SHP77 treated with DMSO at 0.1 percent for 48 hours (cell line): ENCODE data around the gene SMIM35.

Experiments used
- DNase-seq: peaks from one replicate; lab custom pipeline; 2025; lab: John Stamatoyannopoulos, UW

The SMIM35 gene

DNA sequence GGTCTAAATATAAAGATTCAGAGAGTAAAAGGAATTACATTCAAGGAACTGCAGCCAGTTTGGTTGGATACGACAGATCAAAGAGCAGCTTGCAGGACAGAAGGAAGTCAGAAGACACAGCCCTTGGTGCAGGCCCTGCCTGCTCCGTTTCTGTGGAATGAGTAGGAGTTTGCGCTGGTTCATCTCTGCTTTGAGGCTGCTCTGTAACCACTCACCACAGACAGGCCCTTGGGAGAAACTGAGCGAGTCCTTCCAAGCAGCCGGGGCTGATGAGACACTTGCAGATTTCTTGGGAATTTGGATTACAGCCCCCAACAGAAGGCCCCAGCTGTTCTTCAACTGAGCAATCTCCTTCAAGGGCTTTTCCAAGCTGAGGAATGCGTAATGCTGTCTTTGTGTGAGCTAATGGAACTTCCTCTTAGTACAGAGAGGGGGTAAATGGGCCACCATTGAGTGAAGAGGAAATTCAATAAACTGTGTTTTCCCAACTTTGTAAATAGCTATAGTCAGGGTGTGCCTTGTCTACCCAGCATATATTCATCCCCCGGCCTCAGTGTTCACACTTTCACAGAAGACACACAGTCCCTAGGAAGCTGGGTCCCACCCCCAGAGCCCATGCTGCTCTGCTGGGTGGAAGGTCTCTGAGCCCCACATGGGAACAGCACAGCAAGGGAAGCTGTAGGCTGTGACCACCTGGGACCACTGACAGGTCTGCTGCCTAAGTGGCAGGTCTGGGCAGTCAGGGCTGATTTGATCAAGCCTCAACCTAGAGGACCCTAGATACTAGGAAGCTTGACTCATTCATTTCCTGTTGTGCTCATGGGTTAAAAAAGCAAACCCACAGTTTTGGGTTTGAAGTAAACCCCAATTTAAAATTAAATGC lies 84.0 kb downstream of the SMIM35 start:
- no peak for DNase-seq

- no peak for DNase-seq
Observed at GRCh38 chr11:118002010-118002540, 84.7 kb downstream of the SMIM35 start.

DNA sequence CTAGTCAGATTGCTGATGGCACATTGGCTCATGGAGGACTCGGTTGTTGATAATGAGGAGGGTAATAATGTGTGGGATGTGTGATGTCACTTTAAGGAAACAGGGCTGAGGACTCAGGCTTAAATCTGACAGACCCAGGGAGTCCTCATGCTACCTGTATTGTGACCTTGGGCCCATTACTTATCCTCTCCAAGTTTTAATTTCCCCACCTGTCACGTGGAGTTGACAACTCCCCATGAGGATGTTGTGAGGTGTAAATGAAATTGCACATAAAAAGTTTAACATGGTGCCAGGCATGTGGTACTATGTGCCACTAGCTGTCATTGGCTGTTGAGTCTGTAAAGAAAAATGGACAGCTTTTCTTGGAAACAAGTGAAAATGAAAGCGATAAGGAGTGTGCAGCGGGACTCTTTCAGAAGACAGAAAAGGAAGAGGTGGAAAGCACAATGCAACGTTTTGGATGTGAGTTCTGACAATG lies 85.2 kb downstream of the SMIM35 start:
- no peak for DNase-seq

- no peak for DNase-seq
Observed at GRCh38 chr11:118000850-118001228, 85.9 kb downstream of the SMIM35 start.

DNA sequence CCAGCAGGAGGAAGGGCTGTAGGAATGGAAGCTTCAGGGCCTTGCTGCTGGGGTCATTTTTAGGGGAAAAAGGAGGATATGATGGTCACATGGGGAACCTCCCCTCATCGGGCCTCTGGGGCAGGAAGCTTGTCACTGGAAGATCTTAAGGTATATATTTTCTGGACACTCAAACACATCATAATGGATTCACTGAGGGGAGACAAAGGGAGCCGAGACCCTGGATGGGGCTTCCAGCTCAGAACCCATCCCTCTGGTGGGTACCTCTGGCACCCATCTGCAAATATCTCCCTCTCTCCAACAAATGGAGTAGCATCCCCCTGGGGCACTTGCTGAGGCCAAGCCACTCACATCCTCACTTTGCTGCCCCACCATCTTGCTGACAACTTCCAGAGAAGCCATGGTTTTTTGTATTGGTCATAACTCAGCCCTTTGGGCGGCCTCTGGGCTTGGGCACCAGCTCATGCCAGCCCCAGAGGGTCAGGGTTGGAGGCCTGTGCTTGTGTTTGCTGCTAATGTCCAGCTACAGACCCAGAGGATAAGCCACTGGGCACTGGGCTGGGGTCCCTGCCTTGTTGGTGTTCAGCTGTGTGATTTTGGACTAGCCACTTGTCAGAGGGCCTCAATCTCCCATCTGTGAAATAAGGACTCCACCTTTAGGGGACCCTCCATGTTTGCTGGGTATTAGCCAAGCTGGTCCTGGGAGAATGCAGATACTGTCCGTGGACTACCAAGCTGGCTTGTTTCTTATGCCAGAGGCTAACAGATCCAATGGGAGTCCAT lies 86.5 kb downstream of the SMIM35 start:
- no peak for DNase-seq

- DNase-seq, result no peak
Observed at GRCh38 chr11:117999354-117999993, 87.3 kb downstream of the SMIM35 start.

GRCh38 chr11:117998664-117999353 lies 88.0 kb downstream of the SMIM35 start:
- no peak for DNase-seq

GRCh38 chr11:117997823-117998579 lies 88.8 kb downstream of the SMIM35 start:
- no peak for DNase-seq

- no peak for DNase-seq
Observed at GRCh38 chr11:117997406-117997805, 89.4 kb downstream of the SMIM35 start.

DNA sequence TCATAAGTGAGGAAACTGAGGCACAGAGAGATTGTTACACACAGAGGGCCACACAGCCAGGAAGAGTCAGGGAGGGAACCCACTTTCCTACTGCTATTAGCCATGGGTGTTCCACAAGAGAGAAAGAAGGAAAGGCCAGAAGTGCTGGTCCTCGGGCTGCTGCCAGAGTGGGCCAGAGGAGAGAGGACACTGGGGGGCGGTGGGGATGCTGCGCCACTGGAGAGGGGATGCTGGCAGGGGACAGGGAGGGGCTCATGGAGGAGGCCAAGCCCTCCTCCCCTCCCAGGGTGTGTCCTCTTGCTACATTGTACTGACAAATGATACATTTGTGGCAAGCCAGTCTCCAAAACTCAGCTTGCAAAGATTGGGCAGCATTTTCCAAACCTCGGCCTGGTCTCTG lies 90.7 kb downstream of the SMIM35 start:
- DNase-seq, result no peak

- DNase-seq, result no peak
Observed at GRCh38 chr11:117995472-117995871, 91.3 kb downstream of the SMIM35 start.

GRCh38 chr11:117993988-117994745 lies 92.6 kb downstream of the SMIM35 start:
- no peak for DNase-seq

GRCh38 chr11:117992620-117993019 lies 94.1 kb downstream of the SMIM35 start:
- DNase-seq, result no peak

- no peak for DNase-seq
Observed at GRCh38 chr11:117992136-117992535, 94.6 kb downstream of the SMIM35 start.

DNA sequence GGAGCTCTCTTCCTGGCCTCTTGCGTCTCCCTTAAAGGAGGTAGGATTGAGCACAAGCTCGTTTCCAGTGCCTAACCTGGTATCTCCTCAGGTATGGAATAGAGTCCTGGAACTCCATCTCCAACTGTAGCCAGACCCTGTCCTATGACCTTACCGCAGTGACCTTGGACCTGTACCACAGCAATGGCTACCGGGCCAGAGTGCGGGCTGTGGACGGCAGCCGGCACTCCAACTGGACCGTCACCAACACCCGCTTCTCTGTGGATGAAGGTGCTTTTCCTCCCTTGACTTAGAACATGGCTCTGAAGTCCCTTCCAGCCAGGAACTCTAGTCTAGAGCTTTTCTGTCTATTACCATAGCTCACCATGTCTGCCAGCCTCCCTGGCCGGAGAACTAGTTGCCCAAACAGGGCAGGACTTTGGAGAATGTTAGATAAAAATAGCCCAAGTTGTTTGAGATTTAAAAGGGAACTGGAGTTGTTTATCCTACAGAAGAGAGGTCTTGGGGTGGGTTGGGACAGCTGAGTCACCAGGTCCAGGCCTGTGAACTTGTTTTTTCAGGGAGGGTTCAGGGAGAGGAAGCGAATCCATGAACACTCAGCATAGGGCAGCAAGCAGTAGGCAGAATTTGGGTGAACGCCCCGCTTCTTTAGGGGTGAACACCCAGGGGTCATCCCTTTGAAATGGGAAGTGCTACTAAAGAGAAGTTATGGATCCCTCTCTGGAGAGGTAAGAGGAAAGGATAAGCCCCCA lies 97.2 kb downstream of the SMIM35 start:
- DNase-seq, result no peak

- DNase-seq, result no peak
Observed at GRCh38 chr11:117986981-117987574, 99.7 kb downstream of the SMIM35 start.

DNA sequence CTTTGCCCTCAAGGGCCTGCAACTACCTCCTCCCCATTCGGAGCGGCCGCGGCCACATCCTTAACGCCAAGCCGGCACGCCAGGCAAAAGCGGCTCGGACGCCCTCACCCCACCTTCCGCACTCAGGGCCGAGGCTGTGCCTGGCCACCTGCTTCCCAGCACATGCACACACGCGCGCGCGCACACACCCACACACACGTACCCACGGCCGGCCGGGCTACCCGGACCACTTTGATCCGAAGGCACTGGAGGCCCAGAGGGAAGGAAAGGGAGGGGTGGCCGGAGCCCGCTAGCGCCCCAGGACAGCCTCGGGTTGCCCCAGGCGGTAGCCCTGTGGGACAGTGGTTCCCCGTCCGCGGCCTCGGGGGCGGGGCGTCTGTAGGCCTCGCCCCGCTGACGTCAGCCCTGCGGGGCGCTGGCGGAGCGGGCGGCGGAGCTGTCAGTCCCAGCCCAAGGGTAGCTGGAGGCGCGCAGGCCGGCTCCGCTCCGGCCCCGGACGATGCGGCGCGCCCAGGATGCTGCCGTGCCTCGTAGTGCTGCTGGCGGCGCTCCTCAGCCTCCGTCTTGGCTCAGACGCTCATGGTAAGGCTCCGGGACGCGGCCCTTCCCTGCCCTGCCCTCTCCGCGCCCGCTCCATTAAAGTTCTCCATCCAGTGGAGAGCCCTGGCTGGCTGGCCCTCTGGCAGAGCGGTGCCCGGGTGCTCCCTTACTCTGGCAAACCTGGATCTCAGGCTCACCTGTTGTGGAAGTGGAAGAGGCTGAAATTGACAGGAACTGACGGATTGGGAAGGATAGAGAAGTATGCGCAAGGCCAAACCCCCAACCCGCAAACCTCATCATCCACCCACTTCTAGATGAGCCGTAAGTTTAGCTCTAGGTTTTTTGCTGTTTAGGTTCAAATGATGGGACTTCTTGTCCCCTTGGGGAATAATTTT lies 100.5 kb downstream of the SMIM35 start, which contains the start of gene IL10RA:
Gene IL10RA (plus strand): TSS at position 442 of the 935 bp plus-strand sequence. CDS start 74 bp downstream, at position 516.
- no peak for DNase-seq

- no peak for DNase-seq
Observed at GRCh38 chr11:117984476-117984875, 102.3 kb downstream of the SMIM35 start.
